Measurements from ENCODE around the gene GREM2. TPM values are rescaled to one million over a fixed set of nuclear protein-coding genes. Genes with fewer than 3 reads are reported as not detected.

GREM2 gene
- polyA plus RNA-seq, 1 donor, result 0.65 TPM

- DNase-seq, result no peak
These were observed 49.8 kb downstream of the GREM2 start for GRCh38 chr1:240562111-240562590.

- DNase-seq, result no peak
These were observed 52.2 kb downstream of the GREM2 start for GRCh38 chr1:240559781-240560180.

GRCh38 chr1:240555524-240555923 is 56.4 kb downstream of the GREM2 start:
- no peak for DNase-seq

- DNase-seq, result no peak
These were observed 58.6 kb downstream of the GREM2 start for GRCh38 chr1:240553351-240553750.

GRCh38 chr1:240539769-240540414 is 72.1 kb downstream of the GREM2 start:
- DNase-seq, result no peak

GRCh38 chr1:240538776-240539430 is 73.1 kb downstream of the GREM2 start:
- no peak for DNase-seq

- no peak for DNase-seq
These were observed 78.7 kb downstream of the GREM2 start for GRCh38 chr1:240533154-240533780.

- DNase-seq, result no peak
These were observed 83.4 kb downstream of the GREM2 start for GRCh38 chr1:240528591-240528990.

- DNase-seq, result no peak
These were observed 84.9 kb downstream of the GREM2 start for GRCh38 chr1:240527086-240527485.

- DNase-seq, result peak; percentile 13
These were observed 85.6 kb downstream of the GREM2 start for GRCh38 chr1:240526312-240526711.

- DNase-seq, result no peak
These were observed 87.4 kb downstream of the GREM2 start for GRCh38 chr1:240524356-240525069.

GRCh38 chr1:240522122-240522822 is 89.7 kb downstream of the GREM2 start:
- no peak for DNase-seq

GRCh38 chr1:240517891-240518290 is 94.1 kb downstream of the GREM2 start:
- no peak for DNase-seq

GRCh38 chr1:240516069-240516468 is 95.9 kb downstream of the GREM2 start:
- DNase-seq, result no peak

- DNase-seq, result no peak
These were observed 96.5 kb downstream of the GREM2 start for GRCh38 chr1:240515505-240515904.

- DNase-seq, result no peak
These were observed 100.2 kb downstream of the GREM2 start for GRCh38 chr1:240511789-240512188.

- no peak for DNase-seq
These were observed 103.0 kb downstream of the GREM2 start for GRCh38 chr1:240508950-240509349.

GRCh38 chr1:240508201-240508600 is 103.8 kb downstream of the GREM2 start:
- no peak for DNase-seq

GRCh38 chr1:240506176-240506575 is 105.8 kb downstream of the GREM2 start:
- no peak for DNase-seq

- DNase-seq, result no peak
These were observed 108.4 kb downstream of the GREM2 start for GRCh38 chr1:240503558-240503957.

- no peak for DNase-seq
These were observed 108.9 kb downstream of the GREM2 start for GRCh38 chr1:240503036-240503435.

GRCh38 chr1:240501115-240501514 is 110.8 kb downstream of the GREM2 start:
- DNase-seq, result no peak

All from left kidney (tissue), 2 donors.